Activated T-cell treated with anti-CD3 and anti-CD28 coated beads, Interleukin-2, amount 50 U/mL, for 24 hours (primary cell): ENCODE results near the gene GNPTG.

ENCODE experiments used
- DNase-seq: peaks from one replicate; pipeline ENCODE4 v3.0.0-alpha.2; 2020
- H3K27ac Mint-ChIP-seq: 2 replicates; pipeline ENCODE4 v1.8.0; 2020; ENCODE audit warnings: mild to moderate bottlenecking, mixed read lengths
- H3K27me3 Mint-ChIP-seq: 2 replicates; pipeline ENCODE4 v1.8.0; 2020; ENCODE audit warnings: mixed read lengths
- H3K36me3 Mint-ChIP-seq: 2 replicates; pipeline ENCODE4 v1.8.0; 2020; ENCODE audit warnings: low read depth, mixed read lengths
- H3K4me1 Mint-ChIP-seq: 2 replicates; pipeline ENCODE4 v1.8.0; 2020; ENCODE audit warnings: low read depth, mixed read lengths
- H3K4me3 Mint-ChIP-seq: 2 replicates; pipeline ENCODE4 v1.8.0; 2020; ENCODE audit warnings: mild to moderate bottlenecking, moderate library complexity, mixed read lengths
- H3K9me3 Mint-ChIP-seq: 2 replicates; pipeline ENCODE4 v1.8.0; 2020; ENCODE audit warnings: mixed read lengths

The GNPTG gene

DNA sequence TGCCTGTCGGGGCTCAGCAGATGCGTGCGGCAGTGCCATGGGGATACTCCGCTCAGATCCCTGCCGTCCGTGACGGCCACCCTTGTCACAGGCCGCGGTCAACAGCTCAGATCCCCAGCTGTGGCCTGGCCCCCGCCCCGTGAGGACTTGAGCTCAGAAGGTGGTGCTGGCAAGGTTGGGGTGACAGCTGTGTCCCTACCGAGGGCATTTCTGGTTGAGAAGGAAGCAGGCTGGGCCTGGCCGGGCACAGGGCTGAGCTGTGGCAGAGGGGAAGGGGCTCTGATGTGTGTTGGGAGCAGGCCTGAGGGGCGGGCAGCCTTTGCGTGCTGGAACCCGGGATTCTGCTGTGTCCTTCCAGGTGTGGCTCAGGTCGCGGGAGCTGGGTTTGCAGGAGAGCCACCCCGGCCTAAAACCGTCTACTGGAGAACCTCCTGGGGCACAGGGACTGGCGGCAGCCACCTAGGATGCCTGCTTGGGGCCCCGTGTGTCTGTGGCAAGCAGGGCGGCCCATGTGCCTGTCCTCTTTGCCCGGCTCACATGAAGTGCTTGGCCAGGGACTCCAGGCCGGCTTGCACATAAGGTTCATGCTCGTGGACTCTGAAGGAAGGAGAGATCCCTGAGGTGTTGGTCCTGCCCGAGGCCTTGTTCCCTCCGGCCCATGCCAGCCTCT, 37.2 kb upstream of the GNPTG start:
- peak overlapping the region; percentile 14 for H3K27ac Mint-ChIP-seq
- no peaks in the 10 kb centered on the region for H3K27me3 Mint-ChIP-seq
- DNase-seq, result no peak
- peaks cover 91% of the 10 kb centered on the region for H3K36me3 Mint-ChIP-seq
- H3K4me1 Mint-ChIP-seq, result peaks cover 27% of the 10 kb centered on the region
- H3K4me3 Mint-ChIP-seq, result no peak overlapping the region
- no peaks in the 10 kb centered on the region for H3K9me3 Mint-ChIP-seq

DNA sequence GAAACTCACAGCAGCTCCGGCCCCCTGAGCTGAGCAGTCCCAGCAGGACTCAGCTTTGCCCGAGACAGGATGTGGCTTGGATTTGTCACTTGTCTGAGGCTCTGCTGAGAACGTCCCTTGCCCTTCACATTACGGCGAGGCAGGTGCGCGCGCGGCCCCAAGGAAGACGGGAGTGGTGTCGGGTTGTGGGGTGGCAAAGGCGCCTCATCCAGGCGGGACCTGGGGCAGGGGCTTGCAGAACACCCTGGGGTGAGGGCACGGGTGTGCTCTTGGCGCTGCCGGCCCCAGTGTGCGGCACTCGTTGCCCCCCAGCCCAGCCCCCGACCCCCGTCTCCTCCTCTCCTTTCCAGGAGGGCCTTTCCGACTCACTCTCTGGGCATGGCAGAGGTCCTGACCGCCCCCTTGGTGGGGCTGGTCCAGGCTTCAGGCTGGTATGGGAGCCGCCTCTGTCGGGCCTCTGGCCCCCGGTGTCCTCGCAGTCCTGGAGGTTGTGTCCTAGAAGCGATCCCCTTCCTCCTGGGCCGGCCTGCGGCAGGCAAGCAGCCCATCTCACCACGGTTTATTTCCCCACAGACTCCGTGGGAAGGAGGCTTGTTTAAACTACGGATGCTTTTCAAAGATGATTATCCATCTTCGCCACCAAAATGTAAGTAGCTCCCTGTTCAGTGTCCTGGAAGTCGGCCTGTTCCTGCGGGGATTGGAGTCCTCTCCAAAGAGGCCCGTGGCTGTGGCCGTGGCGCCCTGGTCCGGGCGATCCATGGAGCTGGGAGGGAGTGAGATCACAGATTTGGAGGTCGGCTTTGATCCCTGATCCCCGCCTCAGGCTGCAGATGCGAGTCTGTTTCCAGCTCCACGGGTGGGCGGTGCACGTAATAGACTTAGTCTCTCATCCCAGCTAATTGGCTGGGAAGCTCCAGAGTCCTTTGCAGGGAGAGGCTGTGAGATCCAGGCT, 36.4 kb upstream of the GNPTG start:
- Mint-ChIP-seq H3K4me3 (no peak overlapping the region), H3K4me1 (peaks cover 27% of the 10 kb centered on the region), H3K36me3 (peaks cover 95% of the 10 kb centered on the region), H3K27me3 (no peaks in the 10 kb centered on the region), H3K27ac (peak overlapping the region; percentile 26), H3K9me3 (no peaks in the 10 kb centered on the region)
- DNase-seq, result no peak

DNA sequence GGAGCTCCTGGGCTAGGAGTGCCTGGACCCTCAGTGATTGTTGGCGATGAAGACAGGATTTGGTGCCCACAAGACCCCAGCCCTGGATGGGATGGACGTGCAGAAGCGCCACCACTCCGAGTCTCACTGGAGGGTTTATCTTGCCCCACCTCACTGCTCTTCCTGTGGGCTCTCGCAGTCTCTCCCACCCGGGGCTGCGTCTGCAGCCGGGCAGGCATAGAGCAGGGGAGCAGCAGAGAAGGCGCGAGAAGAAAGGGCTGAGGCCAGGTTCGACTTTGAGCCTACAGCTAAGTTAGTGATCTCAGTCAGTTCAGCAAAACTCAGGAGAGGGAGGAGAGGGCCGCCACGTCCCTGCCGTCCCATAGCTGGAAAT, 35.7 kb upstream of the GNPTG start:
- peak overlapping the region; percentile 17 for H3K27ac Mint-ChIP-seq
- H3K4me1 Mint-ChIP-seq, result peaks cover 24% of the 10 kb centered on the region

DNA sequence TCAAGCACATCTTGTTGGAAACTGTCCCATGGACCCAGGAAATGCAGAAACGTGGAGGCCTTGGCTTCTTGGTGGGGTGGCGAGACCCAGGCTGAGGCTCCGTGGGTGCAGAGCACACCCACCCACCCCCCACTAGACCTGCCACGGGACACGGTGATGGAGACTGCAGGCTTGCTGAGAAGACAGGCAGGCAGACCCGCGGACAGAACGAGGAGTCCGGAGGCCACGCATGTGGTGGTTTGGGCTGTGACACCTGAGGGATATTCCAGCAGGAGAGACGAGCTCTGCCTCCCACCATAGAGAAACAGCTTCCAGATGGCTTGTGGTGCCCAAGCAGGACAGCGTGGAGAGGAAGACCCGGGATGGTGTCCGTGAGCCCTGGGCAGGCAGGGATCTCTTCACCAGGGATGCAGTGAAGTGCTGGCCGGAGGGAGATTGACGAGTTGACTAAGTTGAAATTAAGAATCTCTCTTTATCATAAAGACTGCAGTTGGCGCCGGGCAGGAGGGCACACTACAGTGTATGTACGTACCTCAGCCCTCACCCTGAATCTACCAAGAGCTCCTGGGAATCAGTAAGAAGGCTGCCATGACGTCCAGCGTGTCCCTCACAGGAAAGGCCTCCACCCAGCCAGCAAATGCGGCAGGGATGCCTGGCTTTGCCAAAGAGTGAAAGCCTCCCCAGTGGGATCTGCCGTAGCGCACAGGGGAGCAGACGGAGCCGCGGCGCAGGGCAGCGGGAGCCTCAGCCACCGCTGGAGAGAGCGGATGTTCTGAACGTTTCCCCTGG, 34.1 kb upstream of the GNPTG start:
- Mint-ChIP-seq H3K27ac (peak overlapping the region; percentile 59), H3K4me3 (no peak overlapping the region), H3K4me1 (peaks cover 10% of the 10 kb centered on the region), H3K36me3 (peaks cover 95% of the 10 kb centered on the region), H3K9me3 (no peaks in the 10 kb centered on the region), H3K27me3 (no peaks in the 10 kb centered on the region)
- DNase-seq, result no peak

More for the DNA sequence above, 35.7 kb upstream of the GNPTG start:
- peaks cover 94% of the 10 kb centered on the region for H3K36me3 Mint-ChIP-seq
- no peaks in the 10 kb centered on the region for H3K9me3 Mint-ChIP-seq
- no peaks in the 10 kb centered on the region for H3K27me3 Mint-ChIP-seq
- no peak overlapping the region for H3K4me3 Mint-ChIP-seq
- DNase-seq, result no peak

DNA sequence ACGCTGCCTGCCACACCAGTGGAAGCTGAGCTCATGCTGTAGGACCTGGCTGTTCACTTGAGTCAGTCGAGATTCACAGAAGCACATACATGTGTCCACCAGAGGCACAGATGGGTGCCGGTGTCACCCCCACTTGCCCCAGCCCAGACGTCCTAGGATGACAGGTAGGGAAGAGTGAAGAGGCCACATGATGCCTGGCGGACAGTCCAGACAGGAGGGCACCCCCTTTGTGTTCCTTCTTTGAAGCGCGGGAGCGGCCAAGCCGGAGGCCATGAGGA, 33.5 kb upstream of the GNPTG start:
- Mint-ChIP-seq H3K27ac (peak overlapping the region; percentile 67), H3K36me3 (peaks cover 91% of the 10 kb centered on the region), H3K27me3 (no peaks in the 10 kb centered on the region), H3K4me1 (peaks cover 5% of the 10 kb centered on the region), H3K4me3 (no peak overlapping the region), H3K9me3 (no peaks in the 10 kb centered on the region)
- no peak for DNase-seq

DNA sequence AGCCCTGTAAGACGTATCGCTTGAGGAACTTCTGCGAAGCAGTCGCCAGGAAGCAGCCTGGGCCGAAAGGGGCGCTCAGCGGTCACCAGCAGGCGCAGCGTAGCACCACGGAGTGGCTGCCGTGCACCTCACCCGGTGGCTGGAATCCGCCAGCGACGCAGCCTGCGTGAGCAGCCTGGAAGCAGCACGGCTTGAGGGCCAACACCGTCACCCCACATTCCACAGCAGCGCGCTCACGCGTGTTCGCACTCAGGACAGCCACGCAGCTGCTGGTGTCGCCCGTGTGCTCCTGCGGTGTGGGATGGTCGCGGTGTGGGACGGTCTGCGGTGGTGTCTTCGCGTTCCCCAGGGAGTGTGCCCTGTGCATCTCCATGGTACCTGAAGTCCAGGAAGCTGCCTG, 32.7 kb upstream of the GNPTG start:
- Mint-ChIP-seq H3K9me3 (no peaks in the 10 kb centered on the region), H3K27me3 (no peaks in the 10 kb centered on the region), H3K36me3 (peaks cover 90% of the 10 kb centered on the region), H3K4me1 (peaks cover 4% of the 10 kb centered on the region), H3K27ac (peak overlapping the region; percentile 35), H3K4me3 (no peak overlapping the region)
- DNase-seq, result no peak

DNA sequence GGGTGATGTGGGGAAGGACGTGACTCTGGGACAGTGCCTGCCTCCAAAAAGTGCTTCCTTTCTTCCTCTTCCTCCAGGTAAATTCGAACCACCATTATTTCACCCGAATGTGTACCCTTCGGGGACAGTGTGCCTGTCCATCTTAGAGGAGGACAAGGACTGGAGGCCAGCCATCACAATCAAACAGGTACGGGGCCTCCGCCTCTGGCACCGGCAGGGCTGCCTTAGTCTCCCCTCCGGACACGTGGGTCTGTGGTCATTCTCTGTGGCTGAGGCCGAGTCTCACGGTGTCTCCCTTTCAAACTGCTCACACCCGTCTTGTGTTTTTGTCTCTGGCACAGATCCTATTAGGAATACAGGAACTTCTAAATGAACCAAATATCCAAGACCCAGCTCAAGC, 31.6 kb upstream of the GNPTG start:
- H3K4me1 Mint-ChIP-seq, result no peaks in the 10 kb centered on the region
- no peaks in the 10 kb centered on the region for H3K27me3 Mint-ChIP-seq
- H3K27ac Mint-ChIP-seq, result no peak overlapping the region
- DNase-seq, result no peak
- no peaks in the 10 kb centered on the region for H3K9me3 Mint-ChIP-seq
- no peak overlapping the region for H3K4me3 Mint-ChIP-seq
- H3K36me3 Mint-ChIP-seq, result peaks cover 89% of the 10 kb centered on the region

DNA sequence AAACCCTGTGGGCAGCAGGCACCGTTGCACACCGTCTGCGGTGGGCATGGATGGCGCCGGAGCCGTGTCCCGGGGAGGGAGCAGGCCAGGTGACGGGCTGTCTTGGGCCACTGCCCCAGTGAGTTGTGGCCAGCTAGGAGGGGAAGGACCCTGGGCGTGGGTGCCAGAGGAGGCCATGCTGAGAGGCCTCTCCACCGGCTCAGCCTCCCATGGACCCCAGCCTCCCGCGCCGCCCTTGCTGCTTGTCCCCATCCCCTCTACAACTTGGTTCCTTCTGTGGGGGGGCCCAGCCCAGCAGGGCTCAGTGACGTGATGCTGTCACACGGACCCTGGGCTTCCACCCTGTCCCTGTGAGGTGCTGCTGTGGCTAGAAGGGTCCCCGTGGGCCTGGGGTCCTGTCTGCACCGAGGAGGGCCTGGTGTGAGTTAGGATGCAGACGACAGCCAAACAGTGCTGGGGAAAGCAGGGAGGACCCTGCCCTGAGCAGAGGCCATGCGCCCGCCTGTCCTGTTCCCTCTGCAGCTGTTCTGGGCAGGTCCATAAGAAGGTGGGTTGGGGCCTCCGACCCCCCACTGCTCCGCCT, 31.0 kb upstream of the GNPTG start:
- DNase-seq, result no peak
- H3K4me1 Mint-ChIP-seq, result no peaks in the 10 kb centered on the region
- H3K27ac Mint-ChIP-seq, result no peak overlapping the region
- H3K9me3 Mint-ChIP-seq, result no peaks in the 10 kb centered on the region
- H3K36me3 Mint-ChIP-seq, result peaks cover 90% of the 10 kb centered on the region
- H3K27me3 Mint-ChIP-seq, result no peaks in the 10 kb centered on the region
- H3K4me3 Mint-ChIP-seq, result no peak overlapping the region

DNA sequence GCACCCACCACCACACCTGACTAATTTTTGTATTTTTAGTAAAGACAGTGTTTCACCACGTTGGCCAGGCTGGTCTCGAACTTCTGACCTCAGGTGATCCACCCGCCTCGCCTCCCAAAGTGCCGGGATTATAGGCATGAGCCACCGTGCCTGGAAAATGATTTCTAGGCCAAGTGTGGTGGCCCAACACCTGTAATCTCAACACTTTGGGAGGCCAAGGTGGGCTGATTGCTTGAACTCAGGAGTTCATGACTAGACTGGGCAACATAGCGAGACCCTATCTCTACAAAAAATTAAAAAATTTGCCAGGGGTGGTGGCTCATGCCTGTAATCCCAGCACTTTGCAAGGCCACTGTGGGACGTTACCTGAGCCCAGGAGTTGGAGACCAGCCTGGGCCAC, 29.3 kb upstream of the GNPTG start:
- H3K4me1 Mint-ChIP-seq, result no peaks in the 10 kb centered on the region
- no peak for DNase-seq
- H3K27me3 Mint-ChIP-seq, result no peaks in the 10 kb centered on the region
- H3K27ac Mint-ChIP-seq, result no peak overlapping the region
- no peaks in the 10 kb centered on the region for H3K9me3 Mint-ChIP-seq
- H3K36me3 Mint-ChIP-seq, result peaks cover 78% of the 10 kb centered on the region
- no peak overlapping the region for H3K4me3 Mint-ChIP-seq

DNA sequence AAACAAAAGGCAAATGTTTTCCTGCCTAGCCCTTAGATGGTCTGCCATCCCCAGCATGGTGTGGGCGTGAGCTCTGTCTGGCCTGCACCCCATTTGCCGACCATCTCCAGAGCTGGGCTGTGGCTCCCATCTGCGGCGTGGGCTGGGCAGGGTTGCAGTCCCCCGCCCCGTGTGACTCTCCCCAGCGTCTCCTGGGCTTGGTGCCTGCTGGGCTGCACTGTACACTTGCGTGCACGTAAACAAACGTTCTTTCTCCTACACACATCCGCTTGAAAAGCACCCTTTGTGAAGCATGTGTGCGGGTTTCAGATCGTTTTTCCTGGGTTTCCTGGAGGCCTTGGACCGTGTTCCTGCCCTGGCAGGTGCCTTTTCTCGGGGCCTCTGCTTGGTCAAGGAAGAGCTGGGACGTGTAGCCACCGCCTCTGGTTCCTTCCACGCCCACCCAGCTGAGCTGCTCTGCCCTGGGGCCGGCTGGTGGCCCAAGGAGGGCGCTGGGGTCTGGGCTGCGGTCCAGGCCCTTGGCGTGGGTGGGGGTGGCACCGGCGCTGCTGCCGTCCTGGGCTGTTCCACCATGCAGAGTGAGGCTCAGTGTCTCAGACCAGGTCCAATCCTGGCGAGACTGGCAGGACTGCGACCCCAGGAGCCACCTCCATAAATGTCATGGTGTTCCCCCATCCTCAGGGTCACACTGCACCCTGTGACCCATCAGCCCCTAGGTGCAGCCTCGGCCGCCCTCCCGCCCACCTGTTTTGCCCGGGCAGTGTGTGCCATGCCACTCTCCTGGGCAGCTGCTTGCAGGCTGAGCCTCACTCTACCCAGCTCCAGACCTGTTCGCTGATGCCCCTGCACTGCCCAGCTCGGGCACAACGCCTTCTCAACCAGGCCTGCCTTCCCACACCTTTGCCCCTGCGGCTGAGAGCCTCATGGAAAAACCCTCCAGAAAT, 28.2 kb upstream of the GNPTG start:
- no peaks in the 10 kb centered on the region for H3K9me3 Mint-ChIP-seq
- no peak for DNase-seq
- no peaks in the 10 kb centered on the region for H3K27me3 Mint-ChIP-seq
- no peaks in the 10 kb centered on the region for H3K4me1 Mint-ChIP-seq
- no peak overlapping the region for H3K4me3 Mint-ChIP-seq
- H3K27ac Mint-ChIP-seq, result no peak overlapping the region
- peaks cover 66% of the 10 kb centered on the region for H3K36me3 Mint-ChIP-seq

DNA sequence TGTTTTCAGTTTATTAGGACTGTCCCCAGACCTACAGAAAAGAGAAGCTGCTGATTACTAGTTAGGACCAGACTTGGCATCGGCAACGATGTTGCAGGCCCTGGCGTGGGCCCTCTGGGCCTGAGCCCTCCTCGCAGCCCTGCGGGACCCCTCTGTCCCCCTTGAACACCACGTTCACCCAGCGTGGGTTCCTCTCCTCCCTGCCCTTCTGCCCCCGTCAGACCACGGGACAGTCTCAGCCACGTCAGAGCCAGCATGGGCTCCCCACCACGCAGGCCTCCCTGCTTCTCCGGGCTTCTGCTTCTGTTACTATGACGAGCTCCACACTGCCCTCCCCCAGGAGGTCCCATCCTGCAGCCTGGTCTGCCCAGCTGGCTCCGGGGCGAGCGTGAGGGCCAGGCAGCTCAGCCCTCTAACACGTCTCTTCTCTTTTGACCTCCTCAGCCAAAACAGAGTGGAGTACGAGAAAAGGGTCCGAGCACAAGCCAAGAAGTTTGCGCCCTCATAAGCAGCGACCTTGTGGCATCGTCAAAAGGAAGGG, 27.4 kb upstream of the GNPTG start:
- no peak for DNase-seq
- no peaks in the 10 kb centered on the region for H3K9me3 Mint-ChIP-seq
- no peak overlapping the region for H3K4me3 Mint-ChIP-seq
- no peaks in the 10 kb centered on the region for H3K27me3 Mint-ChIP-seq
- no peak overlapping the region for H3K27ac Mint-ChIP-seq
- H3K36me3 Mint-ChIP-seq, result peaks cover 58% of the 10 kb centered on the region
- no peaks in the 10 kb centered on the region for H3K4me1 Mint-ChIP-seq

DNA sequence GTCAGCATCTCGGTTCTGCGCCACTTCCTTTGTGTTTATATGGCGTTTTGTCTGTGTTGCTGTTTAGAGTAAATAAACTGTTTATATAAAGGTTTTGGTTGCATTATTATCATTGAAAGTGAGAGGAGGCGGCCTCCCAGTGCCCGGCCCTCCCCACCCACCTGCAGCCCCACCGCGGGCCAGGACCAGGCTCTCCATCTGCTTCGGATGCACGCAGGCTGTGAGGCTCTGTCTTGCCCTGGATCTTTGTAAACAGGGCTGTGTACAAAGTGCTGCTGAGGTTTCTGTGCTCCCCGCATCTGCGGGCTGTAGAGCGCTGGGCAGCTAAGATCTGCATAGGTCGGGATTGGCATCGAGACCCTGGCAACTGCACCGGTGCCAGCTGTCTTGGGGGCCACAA, 26.5 kb upstream of the GNPTG start:
- Mint-ChIP-seq H3K27ac (no peak overlapping the region), H3K4me1 (no peaks in the 10 kb centered on the region), H3K36me3 (peaks cover 49% of the 10 kb centered on the region), H3K4me3 (no peak overlapping the region), H3K9me3 (no peaks in the 10 kb centered on the region), H3K27me3 (no peaks in the 10 kb centered on the region)
- no peak for DNase-seq

DNA sequence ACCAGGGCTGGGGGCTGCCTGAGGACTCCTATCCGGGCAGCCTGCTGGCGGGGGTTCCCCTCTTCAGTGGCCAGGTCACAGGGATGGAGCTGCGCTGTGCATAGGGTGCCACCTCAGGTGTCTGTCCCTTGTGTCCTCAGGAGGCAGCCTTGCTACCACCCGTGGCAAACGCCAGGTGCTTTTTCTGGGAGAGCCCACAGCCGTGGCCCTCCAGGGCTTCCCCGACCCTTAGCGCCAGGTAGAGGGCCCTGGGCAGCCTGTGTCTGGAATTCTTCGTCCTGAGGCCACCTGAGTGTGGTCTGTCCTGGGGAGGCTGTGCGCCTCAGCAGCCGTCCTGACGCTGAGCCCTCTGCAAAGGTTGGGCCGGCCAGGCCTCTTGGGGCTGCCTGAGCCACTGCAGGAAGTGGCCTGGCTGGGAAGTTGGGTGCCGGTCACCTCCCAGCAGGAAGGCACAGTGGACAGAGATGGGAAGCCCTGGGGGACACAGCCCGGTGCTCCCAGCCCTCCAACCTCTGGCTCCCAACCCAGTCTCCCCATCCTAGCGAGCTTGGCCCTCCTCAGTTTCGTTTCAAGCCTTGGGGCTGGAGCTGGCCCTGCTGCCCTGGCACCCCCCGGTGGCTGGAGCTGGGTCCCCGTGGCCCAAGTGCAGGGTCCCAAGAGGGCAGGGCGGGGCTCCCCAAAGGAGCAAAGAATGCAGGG, 25.9 kb upstream of the GNPTG start:
- H3K36me3 Mint-ChIP-seq, result peaks cover 45% of the 10 kb centered on the region

More for the DNA sequence above, 25.9 kb upstream of the GNPTG start:
- H3K27ac Mint-ChIP-seq, result no peak overlapping the region
- no peaks in the 10 kb centered on the region for H3K4me1 Mint-ChIP-seq
- DNase-seq, result no peak
- H3K27me3 Mint-ChIP-seq, result peaks cover 3% of the 10 kb centered on the region
- H3K9me3 Mint-ChIP-seq, result no peaks in the 10 kb centered on the region
- no peak overlapping the region for H3K4me3 Mint-ChIP-seq
